K562 (cell line): Measurements from ENCODE around the gene LMNB1. TPM values are rescaled to one million over a fixed set of nuclear protein-coding genes. Genes with fewer than 3 reads are reported as not detected.

ENCODE experiments used
- ADNP ChIP-seq: fragments of 200-800 bp; sonication (Bioruptor generic); IDR thresholded peaks from 2 replicates; pipeline ENCODE4 v1.6.1; 2016; ENCODE audit warnings: missing genetic modification characterization, missing compliant biosample characterization
- DIDO1 ChIP-seq: fragments of 450-650 bp; IDR thresholded peaks from 2 replicates; pipeline ENCODE4 v1.6.1; 2016; ENCODE audit warnings: low read depth, missing biosample characterization, missing genetic modification characterization
- DMBX1 ChIP-seq: fragments of 250-450 bp; sonication (Bioruptor Pico); IDR thresholded peaks from 2 replicates; pipeline ENCODE4 v1.8.0; 2022; ENCODE audit warnings: inconsistent platforms, mild to moderate bottlenecking, moderate library complexity, borderline replicate concordance
- GATAD2B ChIP-seq: fragments of 450-650 bp; IDR thresholded peaks from 2 replicates; pipeline ENCODE4 v1.6.1; 2017; ENCODE audit warnings: mild to moderate bottlenecking, borderline replicate concordance
- GTF2F1 ChIP-seq: IDR thresholded peaks from 2 replicates; pipeline ENCODE4 v1.6.1; 2011; ENCODE audit warnings: low read depth, low read length, improper control_type of control experiment
- JUN ChIP-seq, 2 experiments: sonication (generic) in 1 of 2; formaldehyde crosslinking in 1 of 2; IDR thresholded peaks; 2 replicates each; pipeline versions ENCODE4 v1.6.1 to v1.8.0; 2012 to 2022; ENCODE audit warnings: borderline replicate concordance in 2 of 2, mild to moderate bottlenecking in 2 of 2, improper control_type of control experiment in 1 of 2, low read depth in 1 of 2, low read length in 1 of 2, missing genetic modification reagents in 1 of 2
- LEF1 ChIP-seq: fragments of 450-650 bp; IDR thresholded peaks from 2 replicates; pipeline ENCODE4 v1.6.1; 2016; ENCODE audit warnings: mild to moderate bottlenecking
- MCM5 ChIP-seq: fragments of 450-650 bp; IDR thresholded peaks from 2 replicates; pipeline ENCODE4 v1.6.1; 2016; ENCODE audit warnings: low read depth
- NR2C1 ChIP-seq, 2 experiments: fragments of 450-650 bp; IDR thresholded peaks; 2 replicates each; pipeline ENCODE4 v1.6.1; 2017; ENCODE audit warnings: mild to moderate bottlenecking in 2 of 2, antibody characterized with exemption in 1 of 2, inconsistent platforms in 1 of 2, missing compliant biosample characterization in 1 of 2, missing genetic modification characterization in 1 of 2
- NR2F6 ChIP-seq: fragments of 450-650 bp; formaldehyde crosslinking; IDR thresholded peaks from 2 replicates; pipeline ENCODE4 v1.4.0; 2020; ENCODE audit warnings: mild to moderate bottlenecking
- PPARD ChIP-seq: fragments of 250-450 bp; sonication (Bioruptor Pico); IDR thresholded peaks from 2 replicates; pipeline ENCODE4 v1.8.0; 2022; ENCODE audit warnings: inconsistent platforms, mild to moderate bottlenecking, moderate library complexity
- RBBP5 ChIP-seq: fragments of 200-600 bp; sonication (generic); IDR thresholded peaks from 2 replicates; pipeline ENCODE4 v1.6.1; 2012; ENCODE audit warnings: borderline replicate concordance, mild to moderate bottlenecking, low read length, control low read depth, inconsistent platforms; ENCODE audit not compliant: insufficient read depth, poor library complexity, severe bottlenecking
- RBM34 ChIP-seq: fragments of 200-400 bp; formaldehyde crosslinking; IDR thresholded peaks from 2 replicates; pipeline ENCODE4 v1.6.1; 2018; ENCODE audit warnings: low read length, borderline replicate concordance; ENCODE audit not compliant: insufficient read depth
- RERE ChIP-seq: sonication (generic); formaldehyde crosslinking; IDR thresholded peaks from 2 replicates; pipeline ENCODE4 v1.8.0; 2023; ENCODE audit warnings: missing genetic modification reagents, mild to moderate bottlenecking, borderline replicate concordance
- SIN3B ChIP-seq: fragments of 450-650 bp; IDR thresholded peaks from 2 replicates; pipeline ENCODE4 v1.6.1; 2017; ENCODE audit warnings: low read depth, mild to moderate bottlenecking, moderate library complexity
- SMAD1 ChIP-seq: fragments of 150-350 bp; IDR thresholded peaks from 2 replicates; pipeline ENCODE4 v1.6.1; 2014; ENCODE audit warnings: low read length, low read depth; ENCODE audit not compliant: partially characterized antibody
- TFAM ChIP-seq: fragments of 250-450 bp; sonication (Bioruptor Pico); conservative IDR thresholded peaks from 2 replicates; pipeline ENCODE4 v1.5.0; 2021; ENCODE audit warnings: mild to moderate bottlenecking, moderate library complexity
- ZNF263 ChIP-seq: sonication (generic); formaldehyde crosslinking; IDR thresholded peaks from 2 replicates; pipeline ENCODE4 v1.8.0; 2022; ENCODE audit warnings: mild to moderate bottlenecking, missing genetic modification reagents, borderline replicate concordance
- ZNF282 ChIP-seq: sonication (generic); formaldehyde crosslinking; IDR thresholded peaks from 2 replicates; pipeline ENCODE4 v1.8.1; 2023; ENCODE audit warnings: missing genetic modification reagents
- ZNF561 ChIP-seq: fragments of 450-650 bp; formaldehyde crosslinking; conservative IDR thresholded peaks from 2 replicates; pipeline ENCODE4 v1.4.0; 2020; ENCODE audit warnings: mild to moderate bottlenecking, moderate library complexity
- ZNF785 ChIP-seq: fragments of 250-450 bp; sonication (Bioruptor Pico); IDR thresholded peaks from 2 replicates; pipeline ENCODE4 v1.4.0; 2020; ENCODE audit warnings: mild to moderate bottlenecking
- polyA plus RNA-seq, 8 experiments: library from polyadenylated mRNA; depleted of rRNA in 4 of 8; stranded (reverse) in 5 of 8; unstranded in 3 of 8; fragments of >200 nt; fragmentation: Nextera tagmentation in 2 of 8; fragmentation: Illumina TruSeq in 1 of 8; extraction: Ambion mirVana in 2 of 8; extraction: Trizol in 1 of 8; gene quantifications; 2 replicates each; pipeline versions ENCODE4 v1.2.1 to v1.2.3, GENCODE V29; 2011 to 2014; ENCODE audit warnings: inconsistent platforms in 1 of 8, missing spikeins in 1 of 8
- total RNA-seq, 7 experiments: library from RNA; depleted of rRNA in 6 of 7; stranded (reverse); fragments of >200 nt in 6 of 7; fragmentation: Illumina TruSeq in 2 of 7; extraction: Trizol in 2 of 7; gene quantifications; 2 replicates each; pipeline versions ENCODE4 v1.2.1 to v1.2.3, GENCODE V29; 2011 to 2021; ENCODE audit warnings: low replicate concordance in 1 of 7
- TF ChIP-seq, protein P1 (sequence below): sonication (generic); formaldehyde crosslinking; IDR thresholded peaks from 2 replicates; pipeline ENCODE4 v1.8.0; 2022; ENCODE audit warnings: missing genetic modification reagents, mild to moderate bottlenecking, moderate library complexity, borderline replicate concordance

LMNB1 gene
- total and polyA plus RNA-seq, 9 of the 15 experiments (the other 6 are each of a cell fraction or from before 2014, with no cell fraction given): 2.8 to 190 (median 131) TPM

DNA sequence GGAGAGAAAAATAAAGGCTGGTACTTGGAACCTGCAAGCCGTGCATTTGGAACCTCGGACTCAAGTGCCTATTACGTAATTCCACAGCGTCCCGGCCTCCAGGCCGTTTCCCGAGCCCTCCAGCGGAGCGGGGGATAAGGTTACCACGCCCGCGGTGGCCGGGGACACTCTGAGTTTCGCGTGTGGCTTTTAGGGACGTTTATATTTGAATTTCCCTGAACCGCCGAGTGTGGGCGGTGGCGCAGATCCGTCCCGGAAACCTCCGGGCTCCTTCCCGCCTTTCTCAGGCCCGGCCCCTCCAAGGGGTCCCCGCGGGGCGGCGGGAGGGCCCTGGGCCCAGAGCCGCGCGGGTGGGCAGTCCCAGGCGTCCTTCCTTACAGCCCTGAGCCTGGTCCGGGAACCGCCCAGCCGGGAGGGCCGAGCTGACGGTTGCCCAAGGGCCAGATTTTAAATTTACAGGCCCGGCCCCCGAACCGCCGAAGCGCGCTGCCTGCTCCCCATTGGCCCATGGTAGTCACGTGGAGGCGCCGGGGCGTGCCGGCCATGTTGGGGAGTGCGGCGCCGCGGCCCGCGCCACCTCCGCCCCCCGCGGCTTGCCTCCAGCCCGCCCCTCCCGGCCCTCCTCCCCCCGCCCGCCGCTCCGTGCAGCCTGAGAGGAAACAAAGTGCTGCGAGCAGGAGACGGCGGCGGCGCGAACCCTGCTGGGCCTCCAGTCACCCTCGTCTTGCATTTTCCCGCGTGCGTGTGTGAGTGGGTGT, at the start of gene LMNB1 (continued):
- TF ChIP-seq JUN (IDR thresholded peaks at IDR 0.05; ENCODE audit: borderline replicate concordance, low read depth, low read length): no peak; the same call in 1 of the 2 replicates
- TF ChIP-seq JUN (CRISPR knock-in tag; IDR thresholded peaks at IDR 0.05; ENCODE audit: borderline replicate concordance): no peak
- TF ChIP-seq PPARD: no peak
- TF ChIP-seq ZNF282 (CRISPR knock-in tag): no peak
- no peak for TF ChIP-seq MCM5
- TF ChIP-seq, protein P1, sequence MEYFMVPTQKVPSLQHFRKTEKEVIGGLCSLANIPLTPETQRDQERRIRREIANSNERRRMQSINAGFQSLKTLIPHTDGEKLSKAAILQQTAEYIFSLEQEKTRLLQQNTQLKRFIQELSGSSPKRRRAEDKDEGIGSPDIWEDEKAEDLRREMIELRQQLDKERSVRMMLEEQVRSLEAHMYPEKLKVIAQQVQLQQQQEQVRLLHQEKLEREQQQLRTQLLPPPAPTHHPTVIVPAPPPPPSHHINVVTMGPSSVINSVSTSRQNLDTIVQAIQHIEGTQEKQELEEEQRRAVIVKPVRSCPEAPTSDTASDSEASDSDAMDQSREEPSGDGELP (CRISPR knock-in tag): peak; percentile 83
- TF ChIP-seq ZNF263 (CRISPR knock-in tag): peak; percentile 13; the same call in 1 of the 2 replicates
- no peak for TF ChIP-seq GTF2F1
- no peak for TF ChIP-seq ADNP (tag)
- TF ChIP-seq NR2C1 (IDR thresholded peaks at IDR 0.05): no peak
- no peak for TF ChIP-seq NR2C1 (tag; IDR thresholded peaks at IDR 0.05)
- TF ChIP-seq SIN3B: no peak
- no peak for TF ChIP-seq ZNF785 (CRISPR knock-in tag)
- 0 out of 2 replicates have a peak, but pooled peaks have one; percentile 60 for TF ChIP-seq LEF1
- no peak for TF ChIP-seq DIDO1
- no peak for TF ChIP-seq RBBP5
- peak; percentile 69; the same call in 1 of the 2 replicates for TF ChIP-seq GATAD2B
- no peak for TF ChIP-seq TFAM (CRISPR knock-in tag)
- no peak for TF ChIP-seq RBM34
- TF ChIP-seq RERE (CRISPR knock-in tag): no peak
- TF ChIP-seq DMBX1: no peak
- TF ChIP-seq SMAD1: peak; percentile 93
- no peak for TF ChIP-seq ZNF561 (CRISPR knock-in tag)
- no peak for TF ChIP-seq NR2F6 (CRISPR knock-in tag)
